Natural killer cell treated with Interleukin-12 subunit alpha and Interleukin-12 subunit beta and Interleukin-15 and Interleukin-18, amount 100 ng/mL, for 72 hours (primary cell): ENCODE measurements around the gene ANKLE1. TPM values are rescaled to one million over a fixed set of nuclear protein-coding genes. Genes with fewer than 3 reads are reported as not detected.
"Not testable (repeated sequence)": the region's sequence is repeated elsewhere in the genome, so short reads cannot be mapped to it uniquely, and the experiment has no call there.

Experiments used
- ATAC-seq, 2 donors: fragments of 150-1000 bp; cut with Tn5 transposase in 1 of 2; sonication (Bioruptor Pico), chemical (Tn5 transposase) in 1 of 2; 2 replicates each; pipeline ENCODE4 v1.10.0; 2021
- DNase-seq: peaks from one replicate; pipeline ENCODE4 v3.0.0; 2022; ENCODE audit warnings: low spot score
- H3K27ac Mint-ChIP-seq, 2 donors: 1 replicate in 1 of 2; 2 replicates in 1 of 2; pipeline ENCODE4 v1.8.0; 2022; ENCODE audit warnings: mixed read lengths in 2 of 2, mild to moderate bottlenecking in 1 of 2, moderate library complexity in 1 of 2
- H3K27me3 Mint-ChIP-seq, 2 donors: 1 replicate in 1 of 2; 2 replicates in 1 of 2; pipeline ENCODE4 v1.8.0; 2022; ENCODE audit warnings: mixed read lengths in 2 of 2
- H3K36me3 Mint-ChIP-seq: one replicate; pipeline ENCODE4 v1.8.0; 2022; ENCODE audit warnings: mixed read lengths
- H3K4me1 Mint-ChIP-seq, 2 donors: 1 replicate in 1 of 2; 2 replicates in 1 of 2; pipeline ENCODE4 v1.8.0; 2022; ENCODE audit warnings: low read depth in 2 of 2, mixed read lengths in 2 of 2, mild to moderate bottlenecking in 1 of 2
- H3K4me3 Mint-ChIP-seq: one replicate; pipeline ENCODE4 v1.8.0; 2022; ENCODE audit warnings: mixed read lengths
- H3K9me3 Mint-ChIP-seq: 2 replicates; pipeline ENCODE4 v1.8.0; 2022; ENCODE audit warnings: mixed read lengths
- total RNA-seq, 2 donors: library from RNA; stranded (reverse); gene quantifications; one replicate each; pipeline ENCODE4 v1.2.3, GENCODE V29; 2022

The ANKLE1 gene
- total RNA-seq, 2 donors from 2014 or later = 2.0 to 34.6 TPM

GRCh38 chr19:17282488-17283125 is 906 bp downstream of the ANKLE1 start:
- peak; percentile 89 to 94 for ATAC-seq
- Mint-ChIP-seq H3K36me3 (no peaks in the 10 kb centered on the region), H3K27ac (peak overlapping the region in 1 of 2 donors; percentile 35), H3K4me3 (peak overlapping the region; percentile 89), H3K4me1 (peaks cover 4 to 8% of the 10 kb centered on the region in 2 donors), H3K27me3 (peaks cover 0 to 2% of the 10 kb centered on the region in 2 donors), H3K9me3 (no peaks in the 10 kb centered on the region)
- peak; percentile 83 for DNase-seq

- Mint-ChIP-seq H3K9me3 (no peaks in the 10 kb centered on the region), H3K4me3 (no peak overlapping the region), H3K27ac (no peak overlapping the region), H3K27me3 (peaks cover 0 to 2% of the 10 kb centered on the region in 2 donors), H3K36me3 (no peaks in the 10 kb centered on the region), H3K4me1 (peaks cover 4 to 8% of the 10 kb centered on the region in 2 donors)
- DNase-seq = no peak
- ATAC-seq = no peak
Observed at GRCh38 chr19:17283504-17283996, 1.8 kb downstream of the ANKLE1 start.

- H3K36me3 Mint-ChIP-seq = no peaks in the 10 kb centered on the region
Observed at GRCh38 chr19:17285415-17286135, 3.9 kb downstream of the ANKLE1 start.

GRCh38 chr19:17286263-17286662 is 4.6 kb downstream of the ANKLE1 start:
- H3K36me3 Mint-ChIP-seq = no peaks in the 10 kb centered on the region
- DNase-seq (no peak), ATAC-seq (no peak)
- peaks cover 0 to 2% of the 10 kb centered on the region in 2 donors for H3K27me3 Mint-ChIP-seq
- H3K4me3 Mint-ChIP-seq = no peak overlapping the region
- H3K9me3 Mint-ChIP-seq = no peaks in the 10 kb centered on the region
- H3K27ac Mint-ChIP-seq = no peak overlapping the region
- peaks cover 4 to 8% of the 10 kb centered on the region in 2 donors for H3K4me1 Mint-ChIP-seq

More at GRCh38 chr19:17285415-17286135, 3.9 kb downstream of the ANKLE1 start:
- DNase-seq = no peak
- no peak overlapping the region for H3K4me3 Mint-ChIP-seq
- H3K9me3 Mint-ChIP-seq = no peaks in the 10 kb centered on the region
- H3K27ac Mint-ChIP-seq = no peak overlapping the region
- ATAC-seq = no peak
- peaks cover 0 to 2% of the 10 kb centered on the region in 2 donors for H3K27me3 Mint-ChIP-seq
- H3K4me1 Mint-ChIP-seq = peaks cover 4 to 8% of the 10 kb centered on the region in 2 donors

- peaks cover 4 to 8% of the 10 kb centered on the region in 2 donors for H3K4me1 Mint-ChIP-seq
- DNase-seq (no peak), ATAC-seq (no peak)
- H3K27ac Mint-ChIP-seq = no peak overlapping the region
- no peaks in the 10 kb centered on the region for H3K36me3 Mint-ChIP-seq
- no peaks in the 10 kb centered on the region for H3K9me3 Mint-ChIP-seq
- no peak overlapping the region for H3K4me3 Mint-ChIP-seq
- peaks cover 0 to 2% of the 10 kb centered on the region in 2 donors for H3K27me3 Mint-ChIP-seq
Observed at GRCh38 chr19:17286752-17287151, 5.1 kb downstream of the ANKLE1 start.

GRCh38 chr19:17289489-17289888 is 7.8 kb downstream of the ANKLE1 start:
- H3K4me3 Mint-ChIP-seq = no peak overlapping the region
- no peak overlapping the region for H3K27ac Mint-ChIP-seq
- no peaks in the 10 kb centered on the region for H3K9me3 Mint-ChIP-seq
- peaks cover 0 to 4% of the 10 kb centered on the region in 2 donors for H3K4me1 Mint-ChIP-seq
- no peaks in the 10 kb centered on the region for H3K36me3 Mint-ChIP-seq
- H3K27me3 Mint-ChIP-seq = no peaks in the 10 kb centered on the region
- ATAC-seq (peak; percentile 36 to 59), DNase-seq (no peak)

GRCh38 chr19:17292301-17293074 is 10.8 kb downstream of the ANKLE1 start:
- no peaks in the 10 kb centered on the region for H3K9me3 Mint-ChIP-seq
- no peaks in the 10 kb centered on the region for H3K27me3 Mint-ChIP-seq
- H3K4me1 Mint-ChIP-seq = peaks cover 0 to 4% of the 10 kb centered on the region in 2 donors
- peak overlapping the region; percentile 85 for H3K4me3 Mint-ChIP-seq
- ATAC-seq = peak; percentile 95 to 97
- no peaks in the 10 kb centered on the region for H3K36me3 Mint-ChIP-seq
- DNase-seq = peak; percentile 84
- H3K27ac Mint-ChIP-seq = no peak overlapping the region

GRCh38 chr19:17293605-17294004 is 11.9 kb downstream of the ANKLE1 start:
- H3K4me3 Mint-ChIP-seq = no peak overlapping the region
- H3K27ac Mint-ChIP-seq = no peak overlapping the region
- H3K27me3 Mint-ChIP-seq = no peaks in the 10 kb centered on the region
- no peaks in the 10 kb centered on the region for H3K36me3 Mint-ChIP-seq
- H3K9me3 Mint-ChIP-seq = no peaks in the 10 kb centered on the region
- DNase-seq = peak; percentile 23
- no peak for ATAC-seq
- H3K4me1 Mint-ChIP-seq = peaks cover 0 to 4% of the 10 kb centered on the region in 2 donors

- Mint-ChIP-seq H3K4me1 (peaks cover 0 to 4% of the 10 kb centered on the region in 2 donors), H3K4me3 (no peak overlapping the region), H3K27ac (no peak overlapping the region), H3K36me3 (no peaks in the 10 kb centered on the region), H3K9me3 (no peaks in the 10 kb centered on the region), H3K27me3 (no peaks in the 10 kb centered on the region)
- DNase-seq = peak; percentile 63
- ATAC-seq = no peak
Observed at GRCh38 chr19:17294051-17294891, 12.6 kb downstream of the ANKLE1 start.

- ATAC-seq, H3K36me3 Mint-ChIP-seq, H3K9me3 Mint-ChIP-seq, H3K27ac Mint-ChIP-seq, DNase-seq, H3K4me1 Mint-ChIP-seq, H3K4me3 Mint-ChIP-seq, H3K27me3 Mint-ChIP-seq: not testable (repeated sequence)
Observed at GRCh38 chr19:17295551-17295950, 13.8 kb downstream of the ANKLE1 start.

GRCh38 chr19:17296273-17296672 is 14.6 kb downstream of the ANKLE1 start:
- ATAC-seq = no peak
- no peak overlapping the region for H3K4me3 Mint-ChIP-seq
- no peak overlapping the region for H3K27ac Mint-ChIP-seq
- no peaks in the 10 kb centered on the region for H3K9me3 Mint-ChIP-seq
- no peak for DNase-seq
- H3K27me3 Mint-ChIP-seq = no peaks in the 10 kb centered on the region
- peaks cover 0 to 4% of the 10 kb centered on the region in 2 donors for H3K4me1 Mint-ChIP-seq
- H3K36me3 Mint-ChIP-seq = no peaks in the 10 kb centered on the region

- no peak for ATAC-seq
- H3K4me3 Mint-ChIP-seq = no peak overlapping the region
- H3K27me3 Mint-ChIP-seq = no peaks in the 10 kb centered on the region
Observed at GRCh38 chr19:17296976-17297375, 15.3 kb downstream of the ANKLE1 start.

More at GRCh38 chr19:17296976-17297375, 15.3 kb downstream of the ANKLE1 start:
- Mint-ChIP-seq H3K4me1 (peaks cover 2 to 7% of the 10 kb centered on the region in 2 donors), H3K9me3 (no peaks in the 10 kb centered on the region), H3K36me3 (no peaks in the 10 kb centered on the region), H3K27ac (no peak overlapping the region)
- DNase-seq = no peak
